Measurements from ENCODE around the gene SPOCK3.

DNA sequence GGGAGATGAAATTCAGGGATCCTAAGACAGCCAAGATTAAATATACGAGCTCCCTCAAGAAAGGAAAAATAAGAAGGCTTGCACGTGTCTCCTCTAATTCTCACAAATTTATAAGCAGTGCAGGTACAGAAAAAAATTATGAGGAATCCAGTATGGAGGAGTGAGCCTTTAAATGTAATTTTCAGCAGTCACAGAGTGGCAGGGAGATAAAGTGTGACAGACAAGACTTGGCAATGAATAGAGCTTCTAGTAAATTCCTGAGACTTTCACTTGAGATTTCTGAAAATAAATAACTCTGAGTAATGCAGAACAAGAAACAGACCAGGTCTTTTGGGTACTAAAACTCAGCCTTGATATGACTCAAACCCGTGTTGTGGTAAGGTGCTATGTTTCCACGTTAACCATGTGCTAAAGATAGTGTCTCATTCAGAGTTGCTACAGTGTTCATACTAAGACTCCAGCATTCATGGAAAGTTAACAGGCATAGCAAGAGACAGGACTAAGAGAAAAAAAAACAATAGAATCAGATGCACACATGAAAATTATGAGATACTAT is 119.8 kb downstream of the SPOCK3 start:
- TF ChIP-seq POLR2A (IDR thresholded peaks at IDR 0.05; ENCODE audit: low read depth, low read length) (no peak), TAF1 (IDR thresholded peaks at IDR 0.05; ENCODE audit: low read depth, low read length) (no peak), POLR2AphosphoS5 (IDR thresholded peaks at IDR 0.05; ENCODE audit: low read depth, low read length) (no peak), SPI1 (IDR thresholded peaks at IDR 0.05; ENCODE audit: low read depth, low read length) (no peak)

All from GM12891 (cell line).